Liver (tissue), 9 donors: ENCODE results near the gene SP3. TPM values are rescaled to one million over a fixed set of nuclear protein-coding genes. Genes with fewer than 3 reads are reported as not detected.

Source experiments
- DNase-seq: peaks from one replicate; pipeline ENCODE4 v3.0.0-alpha.2; 2017; ENCODE audit warnings: low spot score
- H3K27ac ChIP-seq, 2 donors: one replicate each; pipeline ENCODE4 v1.7.0; 2013; ENCODE audit warnings: inconsistent platforms in 2 of 2, low read length in 2 of 2, control low read depth in 1 of 2, low read depth in 1 of 2, mild to moderate bottlenecking in 1 of 2
- H3K27me3 ChIP-seq, 4 donors: one replicate each; pipeline versions ENCODE4 v1.6.1 to v1.7.0; 2013; ENCODE audit warnings: low read length in 3 of 4, inconsistent platforms in 1 of 4, mild to moderate bottlenecking in 1 of 4, moderate library complexity in 1 of 4; ENCODE audit not compliant: control insufficient read depth in 4 of 4, insufficient read depth in 4 of 4
- H3K36me3 ChIP-seq, 4 donors: one replicate each; pipeline versions ENCODE4 v1.6.1 to v1.7.0; 2013; ENCODE audit warnings: low read length in 3 of 4, mild to moderate bottlenecking in 3 of 4, low read depth in 1 of 4, moderate library complexity in 1 of 4; ENCODE audit not compliant: control insufficient read depth in 4 of 4, insufficient read depth in 3 of 4
- H3K4me1 ChIP-seq, 4 donors: one replicate each; pipeline versions ENCODE4 v1.6.1 to v1.7.0; 2013; ENCODE audit warnings: low read length in 3 of 4, mild to moderate bottlenecking in 3 of 4, moderate library complexity in 1 of 4; ENCODE audit not compliant: control insufficient read depth in 4 of 4, insufficient read depth in 4 of 4
- H3K4me3 ChIP-seq, 3 donors: one replicate each; pipeline versions ENCODE4 v1.6.1 to v1.7.0; 2013; ENCODE audit warnings: low read length in 3 of 3, control low read depth in 1 of 3, low read depth in 1 of 3, mild to moderate bottlenecking in 1 of 3
- H3K9ac ChIP-seq, 2 donors: one replicate each; pipeline ENCODE4 v1.7.0; 2013; ENCODE audit warnings: low read length in 2 of 2, mild to moderate bottlenecking in 2 of 2, moderate library complexity in 2 of 2, control low read depth in 1 of 2, low read depth in 1 of 2
- H3K9me3 ChIP-seq, 4 donors: one replicate each; pipeline versions ENCODE4 v1.6.1 to v1.7.0; 2013; ENCODE audit warnings: low read length in 3 of 4; ENCODE audit not compliant: control insufficient read depth in 4 of 4
- ATF3 ChIP-seq: IDR thresholded peaks from 2 replicates; pipeline ENCODE4 v1.6.1; 2016; ENCODE audit warnings: antibody characterized with exemption
- CTCF ChIP-seq: fragments of 150-350 bp; IDR thresholded peaks from 2 replicates; pipeline ENCODE4 v1.5.1; 2017; ENCODE audit warnings: improper control_type of control experiment, low read depth, low read length; ENCODE audit not compliant: missing input control
- EGR1 ChIP-seq, 2 donors: IDR thresholded peaks; 2 replicates each; pipeline ENCODE4 v1.6.1; 2016 to 2018; ENCODE audit warnings: antibody characterized with exemption in 2 of 2, low read depth in 2 of 2
- FOXA1 ChIP-seq: IDR thresholded peaks from 2 replicates; pipeline ENCODE4 v1.6.1; 2016; ENCODE audit warnings: antibody characterized with exemption
- FOXA2 ChIP-seq: IDR thresholded peaks from 2 replicates; pipeline ENCODE4 v1.6.1; 2016; ENCODE audit warnings: antibody characterized with exemption
- GABPA ChIP-seq, 2 donors: IDR thresholded peaks in 1 of 2; conservative IDR thresholded peaks in 1 of 2; 2 replicates each; pipeline ENCODE4 v1.6.1; 2016; ENCODE audit warnings: antibody characterized with exemption in 2 of 2, mild to moderate bottlenecking in 1 of 2, moderate library complexity in 1 of 2
- HNF4A ChIP-seq, 2 donors: conservative IDR thresholded peaks; 2 replicates each; pipeline ENCODE4 v1.6.1; 2016; ENCODE audit warnings: antibody characterized with exemption in 2 of 2, mild to moderate bottlenecking in 2 of 2
- HNF4G ChIP-seq: IDR thresholded peaks from 2 replicates; pipeline ENCODE4 v1.6.1; 2016; ENCODE audit warnings: antibody characterized with exemption
- JUND ChIP-seq, 2 donors: IDR thresholded peaks; 2 replicates each; pipeline ENCODE4 v1.6.1; 2016; ENCODE audit warnings: antibody characterized with exemption in 2 of 2
- NR2F2 ChIP-seq: IDR thresholded peaks from 2 replicates; pipeline ENCODE4 v1.6.1; 2016; ENCODE audit warnings: antibody characterized with exemption
- RAD21 ChIP-seq, 2 donors: IDR thresholded peaks; 2 replicates each; pipeline ENCODE4 v1.6.1; 2016; ENCODE audit warnings: antibody characterized with exemption in 2 of 2, mild to moderate bottlenecking in 2 of 2
- RXRA ChIP-seq, 2 donors: IDR thresholded peaks; 2 replicates each; pipeline ENCODE4 v1.6.1; 2017 to 2018; ENCODE audit warnings: antibody characterized with exemption in 2 of 2, mild to moderate bottlenecking in 1 of 2
- SP1 ChIP-seq: IDR thresholded peaks from 2 replicates; pipeline ENCODE4 v1.6.1; 2018; ENCODE audit warnings: antibody characterized with exemption, mild to moderate bottlenecking
- TAF1 ChIP-seq: conservative IDR thresholded peaks from 2 replicates; pipeline ENCODE4 v1.6.1; 2016; ENCODE audit warnings: antibody characterized with exemption, mild to moderate bottlenecking
- YY1 ChIP-seq: IDR thresholded peaks from 2 replicates; pipeline ENCODE4 v1.6.1; 2016; ENCODE audit warnings: antibody characterized with exemption, mild to moderate bottlenecking
- ZBTB33 ChIP-seq: IDR thresholded peaks from 2 replicates; pipeline ENCODE4 v1.6.1; 2016; ENCODE audit warnings: antibody characterized with exemption
- WGBS: extraction: QIAGEN DNeasy Blood & Tissue Kit; methylation state at CpG from one replicate; pipeline ENCODE4 v1.1.7; 2013; 5-methylcytosine and 5-hydroxymethylcytosine counted together
- polyA plus RNA-seq, 2 donors: library from polyadenylated mRNA; stranded (reverse) in 1 of 2; unstranded in 1 of 2; fragments of 200-250 nt in 1 of 2; fragments of >200 nt in 1 of 2; fragmentation: Nextera tagmentation in 1 of 2; extraction: Ambion mirVana in 1 of 2; gene quantifications; one replicate each; pipeline versions ENCODE4 v1.2.1 to v1.2.3, GENCODE V29; 2013 to 2015
- total RNA-seq, 2 donors: library from RNA; depleted of rRNA; stranded (reverse); fragments of >200 nt; gene quantifications; one replicate each; pipeline ENCODE4 v1.2.3, GENCODE V29; 2014
- TF ChIP-seq, protein P1 (sequence below): IDR thresholded peaks from 2 replicates; pipeline ENCODE4 v1.6.1; 2016; ENCODE audit warnings: antibody characterized with exemption, mild to moderate bottlenecking
- TF ChIP-seq, protein P2 (sequence below): IDR thresholded peaks from 2 replicates; pipeline ENCODE4 v1.6.1; 2016; ENCODE audit warnings: antibody characterized with exemption
- donor health status: healthy.
- donor health status: healthy.
- donor health status: healthy.
- donor health status: healthy.
- donor health status: healthy.

SP3 gene
- total and polyA plus RNA-seq, 4 donors, result 10.0 to 83.7 (median 33.2) TPM

GRCh38 chr2:174008720-174009119 lies 43.5 kb upstream of the SP3 start:
- Histone ChIP-seq H3K9ac (no peak overlapping the region), H3K4me1 (peaks cover 4 to 14% (median 12%) of the 10 kb centered on the region in 4 donors), H3K4me3 (no peak overlapping the region), H3K27ac (no peak overlapping the region), H3K27me3 (no peaks in the 10 kb centered on the region), H3K9me3 (no peaks in the 10 kb centered on the region), H3K36me3 (no peaks in the 10 kb centered on the region)
- no peak for TF ChIP-seq NR2F2
- no peak for TF ChIP-seq CTCF
- no peak for TF ChIP-seq YY1
- TF ChIP-seq, protein P1, sequence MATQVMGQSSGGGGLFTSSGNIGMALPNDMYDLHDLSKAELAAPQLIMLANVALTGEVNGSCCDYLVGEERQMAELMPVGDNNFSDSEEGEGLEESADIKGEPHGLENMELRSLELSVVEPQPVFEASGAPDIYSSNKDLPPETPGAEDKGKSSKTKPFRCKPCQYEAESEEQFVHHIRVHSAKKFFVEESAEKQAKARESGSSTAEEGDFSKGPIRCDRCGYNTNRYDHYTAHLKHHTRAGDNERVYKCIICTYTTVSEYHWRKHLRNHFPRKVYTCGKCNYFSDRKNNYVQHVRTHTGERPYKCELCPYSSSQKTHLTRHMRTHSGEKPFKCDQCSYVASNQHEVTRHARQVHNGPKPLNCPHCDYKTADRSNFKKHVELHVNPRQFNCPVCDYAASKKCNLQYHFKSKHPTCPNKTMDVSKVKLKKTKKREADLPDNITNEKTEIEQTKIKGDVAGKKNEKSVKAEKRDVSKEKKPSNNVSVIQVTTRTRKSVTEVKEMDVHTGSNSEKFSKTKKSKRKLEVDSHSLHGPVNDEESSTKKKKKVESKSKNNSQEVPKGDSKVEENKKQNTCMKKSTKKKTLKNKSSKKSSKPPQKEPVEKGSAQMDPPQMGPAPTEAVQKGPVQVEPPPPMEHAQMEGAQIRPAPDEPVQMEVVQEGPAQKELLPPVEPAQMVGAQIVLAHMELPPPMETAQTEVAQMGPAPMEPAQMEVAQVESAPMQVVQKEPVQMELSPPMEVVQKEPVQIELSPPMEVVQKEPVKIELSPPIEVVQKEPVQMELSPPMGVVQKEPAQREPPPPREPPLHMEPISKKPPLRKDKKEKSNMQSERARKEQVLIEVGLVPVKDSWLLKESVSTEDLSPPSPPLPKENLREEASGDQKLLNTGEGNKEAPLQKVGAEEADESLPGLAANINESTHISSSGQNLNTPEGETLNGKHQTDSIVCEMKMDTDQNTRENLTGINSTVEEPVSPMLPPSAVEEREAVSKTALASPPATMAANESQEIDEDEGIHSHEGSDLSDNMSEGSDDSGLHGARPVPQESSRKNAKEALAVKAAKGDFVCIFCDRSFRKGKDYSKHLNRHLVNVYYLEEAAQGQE, result no peak
- TF ChIP-seq FOXA1, result no peak
- no peak for DNase-seq
- WGBS, result 97% methylated on average over 4 of the region's 4 CpGs

DNA sequence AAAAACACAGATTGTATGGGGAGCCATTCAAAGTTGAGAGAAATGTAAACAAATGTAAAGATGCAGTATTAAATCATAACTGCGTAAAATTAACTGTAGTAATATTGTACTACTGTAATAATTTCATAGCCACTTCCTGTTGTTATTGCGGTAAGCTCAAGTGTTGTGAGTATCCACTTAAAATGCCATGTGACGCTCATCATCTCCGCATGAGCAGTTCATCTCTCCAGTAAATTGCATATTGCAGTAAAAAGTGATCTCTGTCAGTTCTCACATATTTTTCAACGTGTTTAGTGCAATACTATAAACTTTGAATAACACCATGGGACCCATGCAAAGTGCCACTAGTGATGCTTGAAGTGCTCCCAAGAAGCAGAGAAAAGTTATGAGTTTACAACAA lies 41.8 kb upstream of the SP3 start:
- Histone ChIP-seq H3K36me3 (no peaks in the 10 kb centered on the region), H3K4me3 (no peak overlapping the region), H3K27ac (no peak overlapping the region), H3K9ac (no peak overlapping the region), H3K9me3 (no peaks in the 10 kb centered on the region), H3K27me3 (no peaks in the 10 kb centered on the region), H3K4me1 (peaks cover 4 to 21% (median 20%) of the 10 kb centered on the region in 4 donors)
- TF ChIP-seq, protein P1, result no peak
- TF ChIP-seq FOXA2 (no peak), SP1 (no peak), YY1 (no peak), FOXA1 (no peak), GABPA (IDR thresholded peaks at IDR 0.05 in 1 of 2, conservative IDR thresholded peaks at IDR 0.05 in 1 of 2) (no peak), HNF4A (conservative IDR thresholded peaks at IDR 0.05) (no peak), RXRA (IDR thresholded peaks at IDR 0.05) (no peak), JUND (IDR thresholded peaks at IDR 0.05) (no peak), RAD21 (IDR thresholded peaks at IDR 0.05) (no peak), ATF3 (no peak), EGR1 (IDR thresholded peaks at IDR 0.05; ENCODE audit: low read depth in 2 of 2) (no peak), HNF4G (no peak), NR2F2 (no peak), ZBTB33 (no peak), CTCF (no peak), TAF1 (no peak)
- TF ChIP-seq, protein P2, sequence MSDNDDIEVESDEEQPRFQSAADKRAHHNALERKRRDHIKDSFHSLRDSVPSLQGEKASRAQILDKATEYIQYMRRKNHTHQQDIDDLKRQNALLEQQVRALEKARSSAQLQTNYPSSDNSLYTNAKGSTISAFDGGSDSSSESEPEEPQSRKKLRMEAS, result no peak
- DNase-seq, result no peak
- WGBS, result 87% methylated on average over 5 of the region's 5 CpGs
